Stimulated activated CD4-positive, alpha-beta T cell treated with anti-CD3 and anti-CD28 coated beads, TNF-alpha, amount 100 ng/mL, for 4 hours (primary cell): ENCODE results near the gene ORC5.
"Not testable (repeated sequence)": the region's sequence is repeated elsewhere in the genome, so short reads cannot be mapped to it uniquely, and the experiment has no call there.

Experiments used
- DNase-seq, 3 experiments: peaks; one replicate each; pipeline ENCODE4 v3.0.0-alpha.2; 2020; ENCODE audit warnings: low read depth in 3 of 3

The ORC5 gene

GRCh38 chr7:104185346-104185745 is 22.5 kb downstream of the ORC5 start:
- no peak for DNase-seq

- no peak for DNase-seq
Measured at GRCh38 chr7:104179178-104179577, 28.6 kb downstream of the ORC5 start.

GRCh38 chr7:104177565-104178083 is 30.2 kb downstream of the ORC5 start:
- DNase-seq = not testable (repeated sequence)

- no peak for DNase-seq
Measured at GRCh38 chr7:104176332-104176731, 31.5 kb downstream of the ORC5 start.

- no peak for DNase-seq
Measured at GRCh38 chr7:104175361-104175984, 32.3 kb downstream of the ORC5 start.

GRCh38 chr7:104174798-104175197 is 33.0 kb downstream of the ORC5 start:
- DNase-seq = no peak

- DNase-seq = no peak
Measured at GRCh38 chr7:104162081-104162480, 45.7 kb downstream of the ORC5 start.

GRCh38 chr7:104161244-104161643 is 46.6 kb downstream of the ORC5 start:
- DNase-seq = no peak

- no peak for DNase-seq
Measured at GRCh38 chr7:104160375-104160774, 47.4 kb downstream of the ORC5 start.

- DNase-seq = no peak
Measured at GRCh38 chr7:104156842-104157277, 51.0 kb downstream of the ORC5 start.

- DNase-seq = no peak
Measured at GRCh38 chr7:104153287-104153686, 54.5 kb downstream of the ORC5 start.

GRCh38 chr7:104152468-104152867 is 55.3 kb downstream of the ORC5 start:
- no peak for DNase-seq

GRCh38 chr7:104150470-104150869 is 57.3 kb downstream of the ORC5 start:
- DNase-seq = no peak

- DNase-seq = no peak
Measured at GRCh38 chr7:104149822-104150221, 58.0 kb downstream of the ORC5 start.

- no peak for DNase-seq
Measured at GRCh38 chr7:104142147-104142546, 65.7 kb downstream of the ORC5 start.

GRCh38 chr7:104137971-104138370 is 69.8 kb downstream of the ORC5 start:
- no peak for DNase-seq

- DNase-seq = no peak
Measured at GRCh38 chr7:104137511-104137910, 70.3 kb downstream of the ORC5 start.

GRCh38 chr7:104136981-104137380 is 70.8 kb downstream of the ORC5 start:
- no peak for DNase-seq

GRCh38 chr7:104136561-104136960 is 71.3 kb downstream of the ORC5 start:
- no peak for DNase-seq

GRCh38 chr7:104135760-104136558 is 71.9 kb downstream of the ORC5 start:
- DNase-seq = no peak

GRCh38 chr7:104133238-104133637 is 74.6 kb downstream of the ORC5 start:
- no peak for DNase-seq

- DNase-seq = no peak
Measured at GRCh38 chr7:104130726-104131125, 77.1 kb downstream of the ORC5 start.

GRCh38 chr7:104127204-104127603 is 80.6 kb downstream of the ORC5 start:
- no peak for DNase-seq
